A549 (cell line): ENCODE results near the gene GATAD1.
"Not testable (repeated sequence)": the region's sequence is repeated elsewhere in the genome, so short reads cannot be mapped to it uniquely, and the experiment has no call there.

Source experiments
- CBX8 ChIP-seq: fragments of 200-600 bp; sonication (generic); IDR thresholded peaks from 2 replicates; pipeline ENCODE4 v1.6.1; 2016
- CHD2 ChIP-seq: fragments of 150-350 bp; IDR thresholded peaks from 2 replicates; pipeline ENCODE4 v1.6.1; 2014; ENCODE audit warnings: low read length; ENCODE audit not compliant: partially characterized antibody
- EP300 ChIP-seq, 2 experiments: fragments of >200 bp; sonication (Bioruptor Twin); formaldehyde crosslinking; IDR thresholded peaks; 2 replicates in 1 of 2; 3 replicates in 1 of 2; pipeline ENCODE4 v1.6.1; 2016 to 2017
- ESRRA ChIP-seq: fragments of 150-350 bp; IDR thresholded peaks from 2 replicates; pipeline ENCODE4 v1.6.1; 2014; ENCODE audit warnings: mild to moderate bottlenecking, low read length, borderline replicate concordance
- MYC ChIP-seq: IDR thresholded peaks from 2 replicates; pipeline ENCODE4 v1.6.1; 2012; ENCODE audit warnings: mild to moderate bottlenecking, inconsistent platforms, low read length, improper control_type of control experiment, borderline replicate concordance
- POLR2A ChIP-seq: IDR thresholded peaks from 2 replicates; pipeline ENCODE4 v1.6.1; 2012; ENCODE audit warnings: mild to moderate bottlenecking, low read length
- RAD21 ChIP-seq, 2 experiments: fragments of >200 bp in 1 of 2; sonication (Bioruptor Twin) in 1 of 2; formaldehyde crosslinking in 1 of 2; IDR thresholded peaks in 1 of 2; conservative IDR thresholded peaks in 1 of 2; 2 replicates in 1 of 2; 3 replicates in 1 of 2; pipeline ENCODE4 v1.6.1; 2012 to 2018; ENCODE audit warnings: inconsistent platforms in 1 of 2
- TF ChIP-seq, protein P1 (sequence below): fragments of >200 bp; sonication (Bioruptor Twin); formaldehyde crosslinking; IDR thresholded peaks from 3 replicates; pipeline ENCODE4 v1.5.1; 2016
- TF ChIP-seq, protein P2 (sequence below): fragments of 200-600 bp; sonication (generic); IDR thresholded peaks from 2 replicates; pipeline ENCODE4 v1.6.1; 2016; ENCODE audit warnings: antibody characterized with exemption, mild to moderate bottlenecking, moderate library complexity
- TF ChIP-seq, protein P3 (sequence below): IDR thresholded peaks from 2 replicates; pipeline ENCODE4 v1.6.1; 2012
- TF ChIP-seq, protein P4 (sequence below): IDR thresholded peaks from 2 replicates; pipeline ENCODE4 v1.6.1; 2012; ENCODE audit warnings: low read depth, borderline replicate concordance
- TF ChIP-seq, protein P5 (sequence below): IDR thresholded peaks from 2 replicates; pipeline ENCODE4 v1.6.1; 2012

DNA sequence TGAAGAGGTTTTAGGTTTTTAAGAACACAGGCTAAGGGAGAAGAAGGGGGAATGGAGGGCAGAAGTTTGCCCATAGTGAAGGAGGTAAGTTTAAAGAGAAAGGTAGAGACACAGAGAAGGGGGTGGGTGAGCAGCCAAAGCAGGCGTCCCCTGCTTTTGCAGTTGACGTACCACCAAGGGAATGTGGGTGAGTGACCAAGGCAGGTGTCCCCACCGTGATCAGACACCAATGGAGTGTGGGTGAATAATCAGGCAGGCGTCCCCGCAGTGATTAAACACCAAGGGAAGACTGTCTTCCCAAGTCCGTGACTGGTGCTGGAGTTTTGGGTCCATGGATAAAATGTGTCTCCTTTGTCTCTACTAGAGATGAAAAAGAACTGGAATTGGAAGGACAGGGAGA, 36.9 kb downstream of the GATAD1 start:
- TF ChIP-seq, protein P1, sequence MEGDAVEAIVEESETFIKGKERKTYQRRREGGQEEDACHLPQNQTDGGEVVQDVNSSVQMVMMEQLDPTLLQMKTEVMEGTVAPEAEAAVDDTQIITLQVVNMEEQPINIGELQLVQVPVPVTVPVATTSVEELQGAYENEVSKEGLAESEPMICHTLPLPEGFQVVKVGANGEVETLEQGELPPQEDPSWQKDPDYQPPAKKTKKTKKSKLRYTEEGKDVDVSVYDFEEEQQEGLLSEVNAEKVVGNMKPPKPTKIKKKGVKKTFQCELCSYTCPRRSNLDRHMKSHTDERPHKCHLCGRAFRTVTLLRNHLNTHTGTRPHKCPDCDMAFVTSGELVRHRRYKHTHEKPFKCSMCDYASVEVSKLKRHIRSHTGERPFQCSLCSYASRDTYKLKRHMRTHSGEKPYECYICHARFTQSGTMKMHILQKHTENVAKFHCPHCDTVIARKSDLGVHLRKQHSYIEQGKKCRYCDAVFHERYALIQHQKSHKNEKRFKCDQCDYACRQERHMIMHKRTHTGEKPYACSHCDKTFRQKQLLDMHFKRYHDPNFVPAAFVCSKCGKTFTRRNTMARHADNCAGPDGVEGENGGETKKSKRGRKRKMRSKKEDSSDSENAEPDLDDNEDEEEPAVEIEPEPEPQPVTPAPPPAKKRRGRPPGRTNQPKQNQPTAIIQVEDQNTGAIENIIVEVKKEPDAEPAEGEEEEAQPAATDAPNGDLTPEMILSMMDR, result not testable (repeated sequence)
- TF ChIP-seq, protein P2, sequence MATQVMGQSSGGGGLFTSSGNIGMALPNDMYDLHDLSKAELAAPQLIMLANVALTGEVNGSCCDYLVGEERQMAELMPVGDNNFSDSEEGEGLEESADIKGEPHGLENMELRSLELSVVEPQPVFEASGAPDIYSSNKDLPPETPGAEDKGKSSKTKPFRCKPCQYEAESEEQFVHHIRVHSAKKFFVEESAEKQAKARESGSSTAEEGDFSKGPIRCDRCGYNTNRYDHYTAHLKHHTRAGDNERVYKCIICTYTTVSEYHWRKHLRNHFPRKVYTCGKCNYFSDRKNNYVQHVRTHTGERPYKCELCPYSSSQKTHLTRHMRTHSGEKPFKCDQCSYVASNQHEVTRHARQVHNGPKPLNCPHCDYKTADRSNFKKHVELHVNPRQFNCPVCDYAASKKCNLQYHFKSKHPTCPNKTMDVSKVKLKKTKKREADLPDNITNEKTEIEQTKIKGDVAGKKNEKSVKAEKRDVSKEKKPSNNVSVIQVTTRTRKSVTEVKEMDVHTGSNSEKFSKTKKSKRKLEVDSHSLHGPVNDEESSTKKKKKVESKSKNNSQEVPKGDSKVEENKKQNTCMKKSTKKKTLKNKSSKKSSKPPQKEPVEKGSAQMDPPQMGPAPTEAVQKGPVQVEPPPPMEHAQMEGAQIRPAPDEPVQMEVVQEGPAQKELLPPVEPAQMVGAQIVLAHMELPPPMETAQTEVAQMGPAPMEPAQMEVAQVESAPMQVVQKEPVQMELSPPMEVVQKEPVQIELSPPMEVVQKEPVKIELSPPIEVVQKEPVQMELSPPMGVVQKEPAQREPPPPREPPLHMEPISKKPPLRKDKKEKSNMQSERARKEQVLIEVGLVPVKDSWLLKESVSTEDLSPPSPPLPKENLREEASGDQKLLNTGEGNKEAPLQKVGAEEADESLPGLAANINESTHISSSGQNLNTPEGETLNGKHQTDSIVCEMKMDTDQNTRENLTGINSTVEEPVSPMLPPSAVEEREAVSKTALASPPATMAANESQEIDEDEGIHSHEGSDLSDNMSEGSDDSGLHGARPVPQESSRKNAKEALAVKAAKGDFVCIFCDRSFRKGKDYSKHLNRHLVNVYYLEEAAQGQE, result not testable (repeated sequence)
- not testable (repeated sequence) for TF ChIP-seq EP300 (IDR thresholded peaks at IDR 0.05); MYC; RAD21 (conservative IDR thresholded peaks at IDR 0.05 in 1 of 2, IDR thresholded peaks at IDR 0.05 in 1 of 2); CBX8; ESRRA; CHD2; POLR2A
- TF ChIP-seq, protein P3, sequence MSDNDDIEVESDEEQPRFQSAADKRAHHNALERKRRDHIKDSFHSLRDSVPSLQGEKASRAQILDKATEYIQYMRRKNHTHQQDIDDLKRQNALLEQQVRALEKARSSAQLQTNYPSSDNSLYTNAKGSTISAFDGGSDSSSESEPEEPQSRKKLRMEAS, result not testable (repeated sequence)
- TF ChIP-seq, protein P4, sequence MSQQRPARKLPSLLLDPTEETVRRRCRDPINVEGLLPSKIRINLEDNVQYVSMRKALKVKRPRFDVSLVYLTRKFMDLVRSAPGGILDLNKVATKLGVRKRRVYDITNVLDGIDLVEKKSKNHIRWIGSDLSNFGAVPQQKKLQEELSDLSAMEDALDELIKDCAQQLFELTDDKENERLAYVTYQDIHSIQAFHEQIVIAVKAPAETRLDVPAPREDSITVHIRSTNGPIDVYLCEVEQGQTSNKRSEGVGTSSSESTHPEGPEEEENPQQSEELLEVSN, result not testable (repeated sequence)
- TF ChIP-seq, protein P5, sequence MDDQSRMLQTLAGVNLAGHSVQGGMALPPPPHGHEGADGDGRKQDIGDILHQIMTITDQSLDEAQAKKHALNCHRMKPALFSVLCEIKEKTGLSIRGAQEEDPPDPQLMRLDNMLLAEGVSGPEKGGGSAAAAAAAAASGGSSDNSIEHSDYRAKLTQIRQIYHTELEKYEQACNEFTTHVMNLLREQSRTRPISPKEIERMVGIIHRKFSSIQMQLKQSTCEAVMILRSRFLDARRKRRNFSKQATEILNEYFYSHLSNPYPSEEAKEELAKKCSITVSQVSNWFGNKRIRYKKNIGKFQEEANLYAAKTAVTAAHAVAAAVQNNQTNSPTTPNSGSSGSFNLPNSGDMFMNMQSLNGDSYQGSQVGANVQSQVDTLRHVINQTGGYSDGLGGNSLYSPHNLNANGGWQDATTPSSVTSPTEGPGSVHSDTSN, result not testable (repeated sequence)
